GM19239 (cell line): ENCODE measurements around the gene MTMR12.

ENCODE experiments used
- DNase-seq: peaks from one replicate; pipeline ENCODE4 v3.0.0; 2011; ENCODE audit warnings: low spot score; ENCODE audit not compliant: insufficient read length
- FAIRE-seq: peaks from 2 replicates; lab custom pipeline; 2011; peaks lifted over from hg19 to GRCh38; lab: Jason Lieb, UNC

MTMR12 gene

GRCh38 chr5:32279786-32280185 is 33.0 kb downstream of the MTMR12 start:
- FAIRE-seq (no peak), DNase-seq (no peak)

- DNase-seq = no peak
Measured at GRCh38 chr5:32279223-32279622, 33.5 kb downstream of the MTMR12 start.

GRCh38 chr5:32278406-32278805 is 34.3 kb downstream of the MTMR12 start:
- no peak for DNase-seq
- FAIRE-seq = no peak

More at GRCh38 chr5:32279223-32279622, 33.5 kb downstream of the MTMR12 start:
- no peak for FAIRE-seq

GRCh38 chr5:32277798-32278197 is 34.9 kb downstream of the MTMR12 start:
- FAIRE-seq (no peak), DNase-seq (no peak)

GRCh38 chr5:32276173-32276853 is 36.4 kb downstream of the MTMR12 start:
- FAIRE-seq (peak; percentile 40), DNase-seq (no peak)

GRCh38 chr5:32275396-32275741 is 37.4 kb downstream of the MTMR12 start:
- DNase-seq (no peak), FAIRE-seq (no peak)

- FAIRE-seq = no peak
- DNase-seq = no peak
Measured at GRCh38 chr5:32274548-32275395, 38.0 kb downstream of the MTMR12 start.

GRCh38 chr5:32273821-32274220 is 38.9 kb downstream of the MTMR12 start:
- FAIRE-seq (no peak), DNase-seq (no peak)

- no peak for FAIRE-seq
- DNase-seq = no peak
Measured at GRCh38 chr5:32272746-32273145, 40.0 kb downstream of the MTMR12 start.

GRCh38 chr5:32270946-32271345 is 41.8 kb downstream of the MTMR12 start:
- DNase-seq (no peak), FAIRE-seq (no peak)

GRCh38 chr5:32270178-32270577 is 42.6 kb downstream of the MTMR12 start:
- no peak for FAIRE-seq

GRCh38 chr5:32265902-32266301 is 46.8 kb downstream of the MTMR12 start:
- no peak for FAIRE-seq
- DNase-seq = no peak

More at GRCh38 chr5:32270178-32270577, 42.6 kb downstream of the MTMR12 start:
- DNase-seq = no peak

- no peak for DNase-seq
- FAIRE-seq = no peak
Measured at GRCh38 chr5:32264957-32265572, 47.7 kb downstream of the MTMR12 start.

- DNase-seq = no peak
- FAIRE-seq = no peak
Measured at GRCh38 chr5:32263684-32264083, 49.1 kb downstream of the MTMR12 start.

GRCh38 chr5:32261198-32261597 is 51.5 kb downstream of the MTMR12 start:
- DNase-seq (no peak), FAIRE-seq (no peak)

- no peak for DNase-seq
- no peak for FAIRE-seq
Measured at GRCh38 chr5:32259033-32259432, 53.7 kb downstream of the MTMR12 start.

GRCh38 chr5:32258424-32258823 is 54.3 kb downstream of the MTMR12 start:
- DNase-seq (no peak), FAIRE-seq (no peak)

- DNase-seq = no peak
Measured at GRCh38 chr5:32255540-32255900, 57.2 kb downstream of the MTMR12 start.

GRCh38 chr5:32254881-32255539 is 57.7 kb downstream of the MTMR12 start:
- no peak for FAIRE-seq
- DNase-seq = no peak

More at GRCh38 chr5:32255540-32255900, 57.2 kb downstream of the MTMR12 start:
- no peak for FAIRE-seq

GRCh38 chr5:32251871-32252458 is 60.8 kb downstream of the MTMR12 start:
- DNase-seq (no peak), FAIRE-seq (no peak)
